ENCODE data around the gene CD59.

The CD59 gene

GRCh38 chr11:33698921-33699320 is 37.3 kb downstream of the CD59 start:
- Histone ChIP-seq H3K27ac (ENCODE audit: low read length) (no peak overlapping the region), H3K4me3 (ENCODE audit: low read length) (no peak overlapping the region), H3K27me3 (ENCODE audit: control insufficient read depth, insufficient read depth, low read length) (peaks cover 11% of the 10 kb centered on the region), H3K36me3 (ENCODE audit: control insufficient read depth, low read depth, low read length) (no peaks in the 10 kb centered on the region), H3K4me1 (ENCODE audit: control insufficient read depth, low read depth, low read length) (peaks cover 19% of the 10 kb centered on the region), H3K9ac (ENCODE audit: low read length) (no peak overlapping the region), H3K9me3 (ENCODE audit: control insufficient read depth, low read depth, low read length) (no peaks in the 10 kb centered on the region)

- Histone ChIP-seq H3K27ac (ENCODE audit: low read length) (no peak overlapping the region), H3K36me3 (ENCODE audit: control insufficient read depth, low read depth, low read length) (no peaks in the 10 kb centered on the region), H3K4me1 (ENCODE audit: control insufficient read depth, low read depth, low read length) (peaks cover 22% of the 10 kb centered on the region), H3K9ac (ENCODE audit: low read length) (no peak overlapping the region), H3K27me3 (ENCODE audit: control insufficient read depth, insufficient read depth, low read length) (peaks cover 11% of the 10 kb centered on the region), H3K9me3 (ENCODE audit: control insufficient read depth, low read depth, low read length) (no peaks in the 10 kb centered on the region), H3K4me3 (ENCODE audit: low read length) (no peak overlapping the region)
Observed at GRCh38 chr11:33697997-33698396, 38.2 kb downstream of the CD59 start.

GRCh38 chr11:33696931-33697638 is 39.1 kb downstream of the CD59 start:
- H3K27me3 ChIP-seq (ENCODE audit: control insufficient read depth, insufficient read depth, low read length), result peaks cover 11% of the 10 kb centered on the region
- no peaks in the 10 kb centered on the region for H3K36me3 ChIP-seq (ENCODE audit: control insufficient read depth, low read depth, low read length)
- no peak overlapping the region for H3K4me3 ChIP-seq (ENCODE audit: low read length)
- no peaks in the 10 kb centered on the region for H3K9me3 ChIP-seq (ENCODE audit: control insufficient read depth, low read depth, low read length)
- H3K4me1 ChIP-seq (ENCODE audit: control insufficient read depth, low read depth, low read length), result peaks cover 31% of the 10 kb centered on the region
- no peak overlapping the region for H3K9ac ChIP-seq (ENCODE audit: low read length)
- H3K27ac ChIP-seq (ENCODE audit: low read length), result no peak overlapping the region

- Histone ChIP-seq H3K27ac (ENCODE audit: low read length) (no peak overlapping the region), H3K9me3 (ENCODE audit: control insufficient read depth, low read depth, low read length) (no peaks in the 10 kb centered on the region), H3K4me3 (ENCODE audit: low read length) (no peak overlapping the region), H3K36me3 (ENCODE audit: control insufficient read depth, low read depth, low read length) (no peaks in the 10 kb centered on the region), H3K4me1 (ENCODE audit: control insufficient read depth, low read depth, low read length) (peaks cover 33% of the 10 kb centered on the region), H3K27me3 (ENCODE audit: control insufficient read depth, insufficient read depth, low read length) (peaks cover 11% of the 10 kb centered on the region), H3K9ac (ENCODE audit: low read length) (no peak overlapping the region)
Observed at GRCh38 chr11:33696411-33696810, 39.8 kb downstream of the CD59 start.

- Histone ChIP-seq H3K27ac (ENCODE audit: low read length) (no peak overlapping the region), H3K27me3 (ENCODE audit: control insufficient read depth, insufficient read depth, low read length) (peaks cover 11% of the 10 kb centered on the region), H3K9ac (ENCODE audit: low read length) (no peak overlapping the region), H3K4me3 (ENCODE audit: low read length) (no peak overlapping the region), H3K4me1 (ENCODE audit: control insufficient read depth, low read depth, low read length) (peaks cover 30% of the 10 kb centered on the region), H3K9me3 (ENCODE audit: control insufficient read depth, low read depth, low read length) (no peaks in the 10 kb centered on the region), H3K36me3 (ENCODE audit: control insufficient read depth, low read depth, low read length) (no peaks in the 10 kb centered on the region)
Observed at GRCh38 chr11:33695051-33695566, 41.1 kb downstream of the CD59 start.

- no peaks in the 10 kb centered on the region for H3K36me3 ChIP-seq (ENCODE audit: control insufficient read depth, low read depth, low read length)
- H3K27me3 ChIP-seq (ENCODE audit: control insufficient read depth, insufficient read depth, low read length), result peaks cover 5% of the 10 kb centered on the region
- no peak overlapping the region for H3K4me3 ChIP-seq (ENCODE audit: low read length)
- H3K9me3 ChIP-seq (ENCODE audit: control insufficient read depth, low read depth, low read length), result no peaks in the 10 kb centered on the region
- H3K4me1 ChIP-seq (ENCODE audit: control insufficient read depth, low read depth, low read length), result peaks cover 26% of the 10 kb centered on the region
- H3K9ac ChIP-seq (ENCODE audit: low read length), result no peak overlapping the region
- H3K27ac ChIP-seq (ENCODE audit: low read length), result no peak overlapping the region
Observed at GRCh38 chr11:33694346-33695050, 41.7 kb downstream of the CD59 start.

- no peak overlapping the region for H3K4me3 ChIP-seq (ENCODE audit: low read length)
- H3K27ac ChIP-seq (ENCODE audit: low read length), result no peak overlapping the region
- no peaks in the 10 kb centered on the region for H3K9me3 ChIP-seq (ENCODE audit: control insufficient read depth, low read depth, low read length)
- no peaks in the 10 kb centered on the region for H3K36me3 ChIP-seq (ENCODE audit: control insufficient read depth, low read depth, low read length)
- H3K9ac ChIP-seq (ENCODE audit: low read length), result no peak overlapping the region
- H3K4me1 ChIP-seq (ENCODE audit: control insufficient read depth, low read depth, low read length), result peaks cover 26% of the 10 kb centered on the region
- no peaks in the 10 kb centered on the region for H3K27me3 ChIP-seq (ENCODE audit: control insufficient read depth, insufficient read depth, low read length)
Observed at GRCh38 chr11:33692541-33692940, 43.7 kb downstream of the CD59 start.

- peaks cover 26% of the 10 kb centered on the region for H3K4me1 ChIP-seq (ENCODE audit: control insufficient read depth, low read depth, low read length)
- no peak overlapping the region for H3K4me3 ChIP-seq (ENCODE audit: low read length)
- no peak overlapping the region for H3K9ac ChIP-seq (ENCODE audit: low read length)
Observed at GRCh38 chr11:33692013-33692504, 44.2 kb downstream of the CD59 start.

GRCh38 chr11:33691066-33691864 is 45.0 kb downstream of the CD59 start:
- Histone ChIP-seq H3K9ac (ENCODE audit: low read length) (no peak overlapping the region), H3K27ac (ENCODE audit: low read length) (no peak overlapping the region), H3K4me1 (ENCODE audit: control insufficient read depth, low read depth, low read length) (peaks cover 26% of the 10 kb centered on the region)

More at GRCh38 chr11:33692013-33692504, 44.2 kb downstream of the CD59 start:
- Histone ChIP-seq H3K27me3 (ENCODE audit: control insufficient read depth, insufficient read depth, low read length) (no peaks in the 10 kb centered on the region), H3K9me3 (ENCODE audit: control insufficient read depth, low read depth, low read length) (no peaks in the 10 kb centered on the region), H3K36me3 (ENCODE audit: control insufficient read depth, low read depth, low read length) (no peaks in the 10 kb centered on the region), H3K27ac (ENCODE audit: low read length) (no peak overlapping the region)

GRCh38 chr11:33690290-33691065 is 45.7 kb downstream of the CD59 start:
- no peak overlapping the region for H3K27ac ChIP-seq (ENCODE audit: low read length)
- H3K36me3 ChIP-seq (ENCODE audit: control insufficient read depth, low read depth, low read length), result no peaks in the 10 kb centered on the region
- H3K4me1 ChIP-seq (ENCODE audit: control insufficient read depth, low read depth, low read length), result peaks cover 23% of the 10 kb centered on the region
- H3K4me3 ChIP-seq (ENCODE audit: low read length), result no peak overlapping the region
- H3K9ac ChIP-seq (ENCODE audit: low read length), result no peak overlapping the region
- H3K9me3 ChIP-seq (ENCODE audit: control insufficient read depth, low read depth, low read length), result no peaks in the 10 kb centered on the region
- no peaks in the 10 kb centered on the region for H3K27me3 ChIP-seq (ENCODE audit: control insufficient read depth, insufficient read depth, low read length)

More at GRCh38 chr11:33691066-33691864, 45.0 kb downstream of the CD59 start:
- H3K36me3 ChIP-seq (ENCODE audit: control insufficient read depth, low read depth, low read length), result no peaks in the 10 kb centered on the region
- H3K4me3 ChIP-seq (ENCODE audit: low read length), result no peak overlapping the region
- no peaks in the 10 kb centered on the region for H3K27me3 ChIP-seq (ENCODE audit: control insufficient read depth, insufficient read depth, low read length)
- H3K9me3 ChIP-seq (ENCODE audit: control insufficient read depth, low read depth, low read length), result no peaks in the 10 kb centered on the region

Data from iPS-18a (cell line).